HG03045 (cell line): ENCODE results near the gene G3BP2.
A peak's percentile ranks its signal among the peaks of the same experiment; 100 is the strongest.

Experiments
- ATAC-seq: cut with Tn5 transposase; IDR thresholded peaks from one replicate; pipeline ENCODE4 v1.9.1; 2021; ENCODE audit warnings: mild to moderate bottlenecking, moderate library complexity; ENCODE audit not compliant: unreplicated experiment

The G3BP2 gene

GRCh38 chr4:75643651-75644050 lies 29.6 kb downstream of the G3BP2 start:
- no peak for ATAC-seq

- ATAC-seq = no peak
Measured at GRCh38 chr4:75639124-75639695, 34.0 kb downstream of the G3BP2 start.

GRCh38 chr4:75637827-75638226 lies 35.4 kb downstream of the G3BP2 start:
- no peak for ATAC-seq

- no peak for ATAC-seq
Measured at GRCh38 chr4:75637176-75637575, 36.0 kb downstream of the G3BP2 start.

GRCh38 chr4:75634951-75635350 lies 38.3 kb downstream of the G3BP2 start:
- ATAC-seq = no peak

GRCh38 chr4:75634281-75634680 lies 38.9 kb downstream of the G3BP2 start:
- no peak for ATAC-seq

GRCh38 chr4:75633846-75634245 lies 39.4 kb downstream of the G3BP2 start:
- no peak for ATAC-seq

- no peak for ATAC-seq
Measured at GRCh38 chr4:75630937-75631329, 42.3 kb downstream of the G3BP2 start.

- ATAC-seq = peak; percentile 100
Measured at GRCh38 chr4:75630174-75630936, 42.9 kb downstream of the G3BP2 start, which contains the start of gene CDKL2. CDKL2 (minus strand) TSS chr4:75630528; CDS start chr4:75625988, 4,540 bp downstream.

GRCh38 chr4:75629239-75629638 lies 44.0 kb downstream of the G3BP2 start:
- no peak for ATAC-seq

- no peak for ATAC-seq
Measured at GRCh38 chr4:75623026-75623425, 50.2 kb downstream of the G3BP2 start.

- no peak for ATAC-seq
Measured at GRCh38 chr4:75621715-75622114, 51.5 kb downstream of the G3BP2 start.

- no peak for ATAC-seq
Measured at GRCh38 chr4:75612306-75612705, 60.9 kb downstream of the G3BP2 start.

- no peak for ATAC-seq
Measured at GRCh38 chr4:75605928-75606327, 67.3 kb downstream of the G3BP2 start.

GRCh38 chr4:75599647-75600046 lies 73.6 kb downstream of the G3BP2 start:
- no peak for ATAC-seq

GRCh38 chr4:75598390-75598789 lies 74.8 kb downstream of the G3BP2 start:
- ATAC-seq = no peak

- ATAC-seq = no peak
Measured at GRCh38 chr4:75596061-75596460, 77.2 kb downstream of the G3BP2 start.

GRCh38 chr4:75593393-75593792 lies 79.8 kb downstream of the G3BP2 start:
- no peak for ATAC-seq
